ENCODE results near the gene ZFP3. TPM values are rescaled to one million over a fixed set of nuclear protein-coding genes. Genes with fewer than 3 reads are reported as not detected.
"Not testable (repeated sequence)": the region's sequence is repeated elsewhere in the genome, so short reads cannot be mapped to it uniquely, and the experiment has no call there.

ZFP3 gene
- total RNA-seq, 1 donor from 2014 or later: 2.0 TPM

GRCh38 chr17:5136580-5137412, 58.5 kb downstream of the ZFP3 start:
- not testable (repeated sequence) for DNase-seq (ENCODE audit: extremely low read depth, low read depth, low spot score)

GRCh38 chr17:5137511-5138197, 59.4 kb downstream of the ZFP3 start:
- not testable (repeated sequence) for DNase-seq (ENCODE audit: extremely low read depth, low read depth, low spot score)

- not testable (repeated sequence) for DNase-seq (ENCODE audit: extremely low read depth, low read depth, low spot score)
Observed at GRCh38 chr17:5138198-5138544, 59.9 kb downstream of the ZFP3 start.

GRCh38 chr17:5138616-5139457, 60.6 kb downstream of the ZFP3 start:
- no peak for DNase-seq (ENCODE audit: extremely low read depth, low read depth, low spot score)

- DNase-seq (ENCODE audit: extremely low read depth, low read depth, low spot score): no peak
Observed at GRCh38 chr17:5139458-5139732, 61.1 kb downstream of the ZFP3 start.

GRCh38 chr17:5142877-5143276, 64.6 kb downstream of the ZFP3 start:
- DNase-seq (ENCODE audit: extremely low read depth, low read depth, low spot score): not testable (repeated sequence)

Other genes starting within 250 kb of the ZFP3 start
- 51.0 and 74.7 TPM in 2 replicates for gene MINK1, start 245.1 kb upstream of the ZFP3 start, total RNA-seq
- 0.88 and 1.6 TPM in 2 replicates for gene C17orf107, start 178.9 kb upstream of the ZFP3 start, total RNA-seq
- 0.76 and 1.5 TPM in 2 replicates for gene CHRNE, start 175.4 kb upstream of the ZFP3 start, total RNA-seq
- gene GP1BA, start 146.2 kb upstream of the ZFP3 start, total RNA-seq: not detected in 2 replicates
- gene SLC25A11, start 138.4 kb upstream of the ZFP3 start, total RNA-seq: 47.3 and 52.1 TPM in 2 replicates
- 47.5 and 54.7 TPM in 2 replicates for gene RNF167, start 138.2 kb upstream of the ZFP3 start, total RNA-seq
- 1,675 and 1,900 TPM in 2 replicates for gene PFN1, start 129.9 kb upstream of the ZFP3 start, total RNA-seq
- gene ENO3, start 127.3 kb upstream of the ZFP3 start, total RNA-seq: 0.15 and 2.6 TPM in 2 replicates
- 61.8 and 69.5 TPM in 2 replicates for gene SPAG7, start 110.7 kb upstream of the ZFP3 start, total RNA-seq
- gene CAMTA2, start 90.8 kb upstream of the ZFP3 start, total RNA-seq: 16.4 and 35.1 TPM in 2 replicates
- gene INCA1, start 80.9 kb upstream of the ZFP3 start, total RNA-seq: 0.39 and 0.76 TPM in 2 replicates
- 114 and 117 TPM in 2 replicates for gene KIF1C, start 80.5 kb upstream of the ZFP3 start, total RNA-seq
- gene SLC52A1, start 43.0 kb upstream of the ZFP3 start, total RNA-seq: 0.10 TPM in 1 of 2 replicates, not detected in the other
- gene ZNF232, start 33.4 kb downstream of the ZFP3 start, total RNA-seq: 3.4 and 4.4 TPM in 2 replicates
- gene USP6, start 37.6 kb downstream of the ZFP3 start, total RNA-seq: not detected in 2 replicates
- 3.5 and 4.9 TPM in 2 replicates for gene ZNF594, start 113.4 kb downstream of the ZFP3 start, total RNA-seq
- not detected in 2 replicates for gene SCIMP, start 156.4 kb downstream of the ZFP3 start, total RNA-seq
- 33.7 and 48.5 TPM in 2 replicates for gene RABEP1, start 203.8 kb downstream of the ZFP3 start, total RNA-seq

Data from glomerular endothelial cell (primary cell).